NT2/D1 (cell line): ENCODE data around the gene DMC1.

ENCODE experiments used
- DNase-seq: peaks from one replicate; pipeline ENCODE4 v3.0.0-alpha.2; 2011; ENCODE audit warnings: low read depth, low spot score
- H3K27me3 ChIP-seq: 2 replicates; pipeline ENCODE4 v1.6.0; 2011; ENCODE audit warnings: mild to moderate bottlenecking; ENCODE audit not compliant: insufficient read length, insufficient read depth
- H3K36me3 ChIP-seq: 2 replicates; pipeline ENCODE4 v1.6.1; 2011; ENCODE audit warnings: mild to moderate bottlenecking, low read length, mixed read lengths; ENCODE audit not compliant: insufficient read depth, insufficient read length
- H3K4me1 ChIP-seq: 2 replicates; pipeline ENCODE4 v1.5.1; 2011; ENCODE audit not compliant: insufficient read depth, insufficient read length
- H3K4me3 ChIP-seq: 2 replicates; pipeline ENCODE4 v1.5.1; 2011; ENCODE audit warnings: low read depth; ENCODE audit not compliant: insufficient read length
- H3K9ac ChIP-seq: 2 replicates; pipeline ENCODE4 v1.6.0; 2011; ENCODE audit warnings: low read depth; ENCODE audit not compliant: insufficient read length
- H3K9me3 ChIP-seq: 2 replicates; pipeline ENCODE4 v1.5.1; 2011; ENCODE audit warnings: mild to moderate bottlenecking, low read length; ENCODE audit not compliant: insufficient read depth
- SUZ12 ChIP-seq: IDR thresholded peaks from 2 replicates; pipeline ENCODE4 v1.6.1; 2011; ENCODE audit not compliant: insufficient read length, insufficient read depth; ENCODE audit errors: extremely low read depth
- YY1 ChIP-seq: IDR thresholded peaks from 2 replicates; pipeline ENCODE4 v1.6.1; 2011; ENCODE audit not compliant: insufficient read length, insufficient read depth
- ZNF274 ChIP-seq: IDR thresholded peaks from 2 replicates; pipeline ENCODE4 v1.6.1; 2011; ENCODE audit warnings: mild to moderate bottlenecking, low read depth, low read length

Gene DMC1

GRCh38 chr22:38612217-38613006 lies 42.4 kb upstream of the DMC1 start:
- no peak overlapping the region for H3K4me3 ChIP-seq
- H3K4me1 ChIP-seq, result peaks cover 4% of the 10 kb centered on the region
- no peak for DNase-seq
- H3K27me3 ChIP-seq, result no peaks in the 10 kb centered on the region
- no peaks in the 10 kb centered on the region for H3K9me3 ChIP-seq
- TF ChIP-seq ZNF274, result no peak
- no peak for TF ChIP-seq YY1
- no peak for TF ChIP-seq SUZ12
- H3K36me3 ChIP-seq, result no peaks in the 10 kb centered on the region
- H3K9ac ChIP-seq, result no peak overlapping the region

- TF ChIP-seq YY1 (no peak), SUZ12 (no peak), ZNF274 (no peak)
- Histone ChIP-seq H3K9me3 (no peaks in the 10 kb centered on the region), H3K27me3 (no peaks in the 10 kb centered on the region), H3K4me1 (peaks cover 4% of the 10 kb centered on the region), H3K36me3 (no peaks in the 10 kb centered on the region), H3K9ac (no peak overlapping the region), H3K4me3 (no peak overlapping the region)
- no peak for DNase-seq
Observed at GRCh38 chr22:38611559-38611958, 41.6 kb upstream of the DMC1 start.

GRCh38 chr22:38610234-38610633 lies 40.3 kb upstream of the DMC1 start:
- H3K9ac ChIP-seq, result no peak overlapping the region
- no peaks in the 10 kb centered on the region for H3K27me3 ChIP-seq
- DNase-seq, result no peak
- peaks cover 4% of the 10 kb centered on the region for H3K4me1 ChIP-seq
- H3K9me3 ChIP-seq, result no peaks in the 10 kb centered on the region
- H3K36me3 ChIP-seq, result no peaks in the 10 kb centered on the region
- no peak for TF ChIP-seq YY1
- TF ChIP-seq ZNF274, result no peak
- TF ChIP-seq SUZ12, result no peak
- no peak overlapping the region for H3K4me3 ChIP-seq

GRCh38 chr22:38608992-38609750 lies 39.2 kb upstream of the DMC1 start:
- H3K9ac ChIP-seq, result no peak overlapping the region
- no peak overlapping the region for H3K4me3 ChIP-seq
- no peaks in the 10 kb centered on the region for H3K36me3 ChIP-seq
- peaks cover 4% of the 10 kb centered on the region for H3K4me1 ChIP-seq
- TF ChIP-seq YY1 (no peak), SUZ12 (no peak), ZNF274 (no peak)
- DNase-seq, result no peak
- H3K9me3 ChIP-seq, result no peaks in the 10 kb centered on the region
- H3K27me3 ChIP-seq, result no peaks in the 10 kb centered on the region

- H3K9ac ChIP-seq, result no peak overlapping the region
- no peaks in the 10 kb centered on the region for H3K9me3 ChIP-seq
- no peak for DNase-seq
- TF ChIP-seq ZNF274, result no peak
- no peak for TF ChIP-seq SUZ12
- no peak for TF ChIP-seq YY1
- H3K4me3 ChIP-seq, result no peak overlapping the region
- H3K27me3 ChIP-seq, result no peaks in the 10 kb centered on the region
- H3K36me3 ChIP-seq, result no peaks in the 10 kb centered on the region
- H3K4me1 ChIP-seq, result peaks cover 4% of the 10 kb centered on the region
Observed at GRCh38 chr22:38607680-38608079, 37.7 kb upstream of the DMC1 start.

- no peaks in the 10 kb centered on the region for H3K27me3 ChIP-seq
- no peaks in the 10 kb centered on the region for H3K4me1 ChIP-seq
- H3K9ac ChIP-seq, result no peak overlapping the region
- H3K36me3 ChIP-seq, result peaks cover 3% of the 10 kb centered on the region
- no peaks in the 10 kb centered on the region for H3K9me3 ChIP-seq
- DNase-seq, result no peak
- no peak for TF ChIP-seq SUZ12
- TF ChIP-seq YY1, result no peak
- no peak for TF ChIP-seq ZNF274
- no peak overlapping the region for H3K4me3 ChIP-seq
Observed at GRCh38 chr22:38602166-38602565, 32.2 kb upstream of the DMC1 start.

GRCh38 chr22:38601221-38601764 lies 31.3 kb upstream of the DMC1 start:
- no peaks in the 10 kb centered on the region for H3K27me3 ChIP-seq
- no peaks in the 10 kb centered on the region for H3K9me3 ChIP-seq
- no peaks in the 10 kb centered on the region for H3K4me1 ChIP-seq
- no peak overlapping the region for H3K9ac ChIP-seq
- peaks cover 3% of the 10 kb centered on the region for H3K36me3 ChIP-seq
- no peak for DNase-seq
- TF ChIP-seq ZNF274 (no peak), YY1 (no peak), SUZ12 (no peak)
- H3K4me3 ChIP-seq, result no peak overlapping the region
